Measurements from ENCODE around the gene WFS1. TPM values are rescaled to one million over a fixed set of nuclear protein-coding genes. Genes with fewer than 3 reads are reported as not detected.

WFS1 gene
- total RNA-seq, 1 donor from 2014 or later, result 17.1 TPM

- DNase-seq (ENCODE audit: low spot score), result no peak
These were observed 7.5 kb upstream of the WFS1 start for GRCh38 chr4:6262176-6262575.

- no peak for DNase-seq (ENCODE audit: low spot score)
These were observed 6.7 kb upstream of the WFS1 start for GRCh38 chr4:6262847-6263487.

GRCh38 chr4:6263526-6264224 lies 6.0 kb upstream of the WFS1 start:
- DNase-seq (ENCODE audit: low spot score), result no peak

- peak; percentile 48 for DNase-seq (ENCODE audit: low spot score)
These were observed 5.5 kb upstream of the WFS1 start for GRCh38 chr4:6264225-6264540.

- DNase-seq (ENCODE audit: low spot score), result no peak
These were observed 4.1 kb upstream of the WFS1 start for GRCh38 chr4:6265546-6265945.

GRCh38 chr4:6267573-6267972 lies 2.1 kb upstream of the WFS1 start:
- DNase-seq (ENCODE audit: low spot score), result no peak

- DNase-seq (ENCODE audit: low spot score), result no peak
These were observed 717 bp upstream of the WFS1 start for GRCh38 chr4:6268650-6269615.

- DNase-seq (ENCODE audit: low spot score), result no peak
These were observed 1.0 kb downstream of the WFS1 start for GRCh38 chr4:6270636-6271121.

- no peak for DNase-seq (ENCODE audit: low spot score)
These were observed 1.6 kb downstream of the WFS1 start for GRCh38 chr4:6271206-6271605.

- DNase-seq (ENCODE audit: low spot score), result no peak
These were observed 2.2 kb downstream of the WFS1 start for GRCh38 chr4:6271701-6272465.

- DNase-seq (ENCODE audit: low spot score), result peak; percentile 68
These were observed 3.4 kb downstream of the WFS1 start for GRCh38 chr4:6272863-6273660.

GRCh38 chr4:6273661-6273990 lies 4.0 kb downstream of the WFS1 start:
- DNase-seq (ENCODE audit: low spot score), result no peak

GRCh38 chr4:6275351-6275750 lies 5.7 kb downstream of the WFS1 start:
- no peak for DNase-seq (ENCODE audit: low spot score)

GRCh38 chr4:6275898-6276806 lies 6.5 kb downstream of the WFS1 start:
- DNase-seq (ENCODE audit: low spot score), result no peak

- DNase-seq (ENCODE audit: low spot score), result no peak
These were observed 7.6 kb downstream of the WFS1 start for GRCh38 chr4:6277139-6277802.

GRCh38 chr4:6277935-6278800 lies 8.5 kb downstream of the WFS1 start:
- no peak for DNase-seq (ENCODE audit: low spot score)

- DNase-seq (ENCODE audit: low spot score), result peak; percentile 84
These were observed 9.1 kb downstream of the WFS1 start for GRCh38 chr4:6278801-6279197.

- no peak for DNase-seq (ENCODE audit: low spot score)
These were observed 10.1 kb downstream of the WFS1 start for GRCh38 chr4:6279582-6280289.
